Measurements from ENCODE around the gene SYPL1.

DNA sequence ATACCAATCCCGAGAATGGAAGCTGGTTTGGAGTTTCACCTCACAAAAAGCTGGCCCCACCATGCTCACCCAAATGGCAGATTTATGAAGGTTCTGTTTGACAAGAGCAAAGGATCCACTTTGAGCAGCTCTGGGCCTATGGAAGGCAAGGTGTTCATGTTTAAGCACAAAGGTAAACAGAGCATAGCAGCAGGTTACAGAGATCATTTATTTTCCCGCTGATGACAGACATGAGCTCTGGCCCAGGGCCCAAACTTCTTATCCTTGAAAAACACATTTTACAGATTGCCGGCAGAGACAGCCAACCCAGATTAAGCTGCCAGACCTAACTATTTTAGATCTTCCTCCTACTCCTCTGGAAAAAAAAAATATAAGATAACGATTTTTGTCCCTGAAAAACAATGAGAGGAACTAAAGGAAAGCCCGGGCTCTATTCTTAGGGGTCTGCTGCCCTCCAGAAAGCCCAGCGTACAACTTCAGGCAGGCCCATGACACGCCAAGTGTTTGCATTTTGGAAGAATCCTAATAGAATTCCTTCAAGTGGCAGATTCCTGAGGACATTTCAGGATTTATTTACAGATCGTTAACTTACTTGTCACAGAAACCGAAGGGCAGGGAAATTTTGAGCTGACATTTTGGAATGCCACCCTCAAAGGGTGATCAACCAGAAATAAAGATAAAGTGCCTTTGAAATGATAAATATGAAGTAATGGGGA lies 40.0 kb downstream of the SYPL1 start:
- TF ChIP-seq, protein P1, sequence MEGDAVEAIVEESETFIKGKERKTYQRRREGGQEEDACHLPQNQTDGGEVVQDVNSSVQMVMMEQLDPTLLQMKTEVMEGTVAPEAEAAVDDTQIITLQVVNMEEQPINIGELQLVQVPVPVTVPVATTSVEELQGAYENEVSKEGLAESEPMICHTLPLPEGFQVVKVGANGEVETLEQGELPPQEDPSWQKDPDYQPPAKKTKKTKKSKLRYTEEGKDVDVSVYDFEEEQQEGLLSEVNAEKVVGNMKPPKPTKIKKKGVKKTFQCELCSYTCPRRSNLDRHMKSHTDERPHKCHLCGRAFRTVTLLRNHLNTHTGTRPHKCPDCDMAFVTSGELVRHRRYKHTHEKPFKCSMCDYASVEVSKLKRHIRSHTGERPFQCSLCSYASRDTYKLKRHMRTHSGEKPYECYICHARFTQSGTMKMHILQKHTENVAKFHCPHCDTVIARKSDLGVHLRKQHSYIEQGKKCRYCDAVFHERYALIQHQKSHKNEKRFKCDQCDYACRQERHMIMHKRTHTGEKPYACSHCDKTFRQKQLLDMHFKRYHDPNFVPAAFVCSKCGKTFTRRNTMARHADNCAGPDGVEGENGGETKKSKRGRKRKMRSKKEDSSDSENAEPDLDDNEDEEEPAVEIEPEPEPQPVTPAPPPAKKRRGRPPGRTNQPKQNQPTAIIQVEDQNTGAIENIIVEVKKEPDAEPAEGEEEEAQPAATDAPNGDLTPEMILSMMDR (IDR thresholded peaks at IDR 0.05; ENCODE audit: insufficient read depth, low read depth, low read length) = no peak
- TF ChIP-seq EZH2 (IDR thresholded peaks at IDR 0.05; ENCODE audit: insufficient read depth, low read length) = no peak

All from astrocyte (in vitro differentiated cells and primary cell).